ENCODE results near the gene PNPLA2.

Gene PNPLA2

GRCh38 chr11:870418-870817 lies 51.7 kb downstream of the PNPLA2 start:
- Histone ChIP-seq H3K9me3 (ENCODE audit: control insufficient read depth, insufficient read depth, low read length) (no peaks in the 10 kb centered on the region), H3K36me3 (ENCODE audit: control insufficient read depth, insufficient read depth, low read length) (peaks cover 14% of the 10 kb centered on the region; the same call in 1 of the 2 replicates), H3K4me3 (ENCODE audit: low read length) (no peak overlapping the region), H3K4me1 (ENCODE audit: control insufficient read depth, insufficient read depth, low read length) (peaks cover 2% of the 10 kb centered on the region; the same call in 1 of the 2 replicates), H3K27me3 (ENCODE audit: control insufficient read depth, insufficient read depth, low read length) (no peaks in the 10 kb centered on the region), H3K27ac (ENCODE audit: low read length) (no peak overlapping the region)
- no peak for DNase-seq (ENCODE audit: low read depth, low spot score)
- WGBS (ENCODE audit: insufficient coverage, insufficient read length), result no CpG with 5 or more reads among the region's 8 CpGs

DNA sequence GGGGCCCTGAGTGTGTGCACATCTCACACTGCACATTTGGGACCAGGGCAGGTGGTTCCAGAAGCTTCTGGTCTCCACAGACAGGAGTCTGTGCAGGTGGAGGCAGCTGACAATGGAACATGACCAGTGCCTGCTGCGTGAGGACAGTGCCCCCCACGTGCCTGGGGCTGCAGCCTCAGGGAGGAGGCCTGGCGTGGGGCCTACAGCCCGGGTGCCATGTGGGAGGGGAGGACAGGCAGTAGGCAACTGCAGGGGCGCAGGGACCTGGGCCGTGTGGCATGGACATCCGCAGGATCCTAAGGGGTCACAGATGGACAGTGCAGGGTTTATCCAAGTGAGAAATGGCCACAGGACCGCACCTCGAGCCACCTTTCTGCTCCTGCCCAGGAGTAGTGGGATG lies 52.8 kb downstream of the PNPLA2 start:
- no peaks in the 10 kb centered on the region for H3K27me3 ChIP-seq (ENCODE audit: control insufficient read depth, insufficient read depth, low read length)
- no peak overlapping the region for H3K4me3 ChIP-seq (ENCODE audit: low read length)
- H3K4me1 ChIP-seq (ENCODE audit: control insufficient read depth, insufficient read depth, low read length), result peaks cover 2% of the 10 kb centered on the region
- peaks cover 12% of the 10 kb centered on the region; the same call in 1 of the 2 replicates for H3K36me3 ChIP-seq (ENCODE audit: control insufficient read depth, insufficient read depth, low read length)
- H3K9me3 ChIP-seq (ENCODE audit: control insufficient read depth, insufficient read depth, low read length), result no peaks in the 10 kb centered on the region
- H3K27ac ChIP-seq (ENCODE audit: low read length), result no peak overlapping the region
- no CpG with 5 or more reads among the region's 9 CpGs for WGBS (ENCODE audit: insufficient coverage, insufficient read length)
- DNase-seq (ENCODE audit: low read depth, low spot score), result no peak

DNA sequence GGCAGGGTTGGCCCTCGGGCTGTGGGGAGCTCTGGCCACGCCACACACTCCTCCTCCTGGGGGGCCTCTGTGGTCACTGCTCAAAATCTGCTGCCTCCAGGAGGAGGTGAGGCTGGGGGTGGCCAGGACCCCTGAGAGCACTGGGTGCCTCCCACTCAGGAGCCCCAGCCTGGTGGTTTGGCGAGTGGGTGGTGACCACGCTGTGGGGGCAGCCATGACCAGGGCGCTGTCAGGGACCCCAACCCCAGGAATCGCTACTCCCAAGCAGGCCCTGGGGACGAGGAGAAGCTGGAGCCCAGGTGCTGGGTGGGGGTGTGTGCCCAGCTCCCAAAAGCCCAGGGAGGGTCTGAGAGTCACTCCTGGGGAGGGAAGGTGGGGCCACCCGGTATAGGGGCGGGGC lies 54.1 kb downstream of the PNPLA2 start:
- Histone ChIP-seq H3K4me3 (ENCODE audit: low read length) (no peak overlapping the region), H3K36me3 (ENCODE audit: control insufficient read depth, insufficient read depth, low read length) (peaks cover 14% of the 10 kb centered on the region; the same call in 1 of the 2 replicates), H3K27me3 (ENCODE audit: control insufficient read depth, insufficient read depth, low read length) (no peaks in the 10 kb centered on the region), H3K9me3 (ENCODE audit: control insufficient read depth, insufficient read depth, low read length) (no peaks in the 10 kb centered on the region), H3K4me1 (ENCODE audit: control insufficient read depth, insufficient read depth, low read length) (peaks cover 2% of the 10 kb centered on the region), H3K27ac (ENCODE audit: low read length) (no peak overlapping the region)
- whole genome bisulfite sequencing (ENCODE audit: insufficient coverage, insufficient read length), result no CpG with 5 or more reads among the region's 9 CpGs
- DNase-seq (ENCODE audit: low read depth, low spot score), result no peak

DNA sequence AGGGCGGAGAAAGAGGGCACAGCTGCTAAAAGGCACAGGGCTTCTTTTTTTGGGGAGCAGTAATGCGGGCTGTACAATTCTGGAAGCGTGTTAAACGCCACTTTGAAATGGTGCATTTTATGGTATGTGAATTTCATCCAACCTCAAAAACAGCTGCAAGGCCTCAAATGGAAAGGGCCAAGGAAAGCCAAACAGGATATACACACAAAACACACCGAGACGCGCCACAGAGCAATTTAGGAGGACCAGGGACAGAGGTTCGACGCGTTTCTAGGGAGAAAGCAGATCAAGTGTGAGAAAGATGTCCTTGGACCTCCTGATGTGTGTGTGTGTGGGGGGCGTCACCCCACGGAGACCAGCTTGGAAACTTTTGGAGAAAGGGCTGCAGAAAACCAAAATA lies 55.0 kb downstream of the PNPLA2 start:
- no peak for DNase-seq (ENCODE audit: low read depth, low spot score)
- Histone ChIP-seq H3K27ac (ENCODE audit: low read length) (no peak overlapping the region), H3K36me3 (ENCODE audit: control insufficient read depth, insufficient read depth, low read length) (peaks cover 14% of the 10 kb centered on the region; the same call in 1 of the 2 replicates), H3K4me1 (ENCODE audit: control insufficient read depth, insufficient read depth, low read length) (peaks cover 2% of the 10 kb centered on the region), H3K4me3 (ENCODE audit: low read length) (no peak overlapping the region), H3K27me3 (ENCODE audit: control insufficient read depth, insufficient read depth, low read length) (no peaks in the 10 kb centered on the region), H3K9me3 (ENCODE audit: control insufficient read depth, insufficient read depth, low read length) (no peaks in the 10 kb centered on the region)
- WGBS (ENCODE audit: insufficient coverage, insufficient read length), result no CpG with 5 or more reads among the region's 12 CpGs

Data from iPS DF 6.9 (cell line).